ENCODE data around the gene LRRC8C. TPM values are rescaled to one million over a fixed set of nuclear protein-coding genes. Genes with fewer than 3 reads are reported as not detected.

Gene LRRC8C
- total and polyA plus RNA-seq, 2 of the 8 experiments (the other 6 are each of a cell fraction or from before 2014, with no cell fraction given), result 1.1 to 2.1 TPM

DNA sequence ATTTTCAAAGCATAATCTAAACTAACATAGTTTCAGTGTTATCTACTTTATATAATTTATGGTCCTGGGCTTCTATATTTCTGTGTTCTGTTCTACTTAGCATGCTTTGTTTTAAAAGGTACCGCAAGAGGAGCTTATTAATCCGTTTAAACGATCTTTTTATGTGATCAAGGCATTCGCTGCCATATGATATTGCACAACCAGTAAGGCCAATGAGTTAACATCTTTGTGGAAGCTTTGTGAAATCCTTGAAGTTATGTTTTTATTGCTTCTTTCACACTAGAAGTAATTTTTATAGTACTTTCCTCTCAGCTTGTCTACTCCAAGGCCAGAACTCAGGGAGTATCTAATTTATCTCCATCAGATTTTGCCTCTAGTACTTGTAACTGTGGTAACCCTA, 8.9 kb downstream of the LRRC8C start (continued):
- TF ChIP-seq KDM5A (IDR thresholded peaks at IDR 0.05; ENCODE audit: low read length) (no peak), ZNF274 (IDR thresholded peaks at IDR 0.05; ENCODE audit: borderline replicate concordance, extremely low read depth, low read length) (no peak), PHF8 (conservative IDR thresholded peaks at IDR 0.05; ENCODE audit: low read depth, low read length) (no peak), ATF2 (IDR thresholded peaks at IDR 0.05; ENCODE audit: low read length) (no peak), CTBP2 (IDR thresholded peaks at IDR 0.05; ENCODE audit: borderline replicate concordance, insufficient read depth, insufficient read length, low read length) (no peak), SP2 (IDR thresholded peaks at IDR 0.05; ENCODE audit: low read length) (no peak), RFX5 (IDR thresholded peaks at IDR 0.05; ENCODE audit: borderline replicate concordance, low read depth, low read length) (no peak)

Data from H1 (cell line).